NCI-H226 (cell line): ENCODE results near the gene SDHD.
"Not testable (repeated sequence)": the region's sequence is repeated elsewhere in the genome, so short reads cannot be mapped to it uniquely, and the experiment has no call there.

Experiments used
- DNase-seq: peaks from one replicate; pipeline ENCODE4 v3.0.0-alpha.2; 2015

The SDHD gene

DNA sequence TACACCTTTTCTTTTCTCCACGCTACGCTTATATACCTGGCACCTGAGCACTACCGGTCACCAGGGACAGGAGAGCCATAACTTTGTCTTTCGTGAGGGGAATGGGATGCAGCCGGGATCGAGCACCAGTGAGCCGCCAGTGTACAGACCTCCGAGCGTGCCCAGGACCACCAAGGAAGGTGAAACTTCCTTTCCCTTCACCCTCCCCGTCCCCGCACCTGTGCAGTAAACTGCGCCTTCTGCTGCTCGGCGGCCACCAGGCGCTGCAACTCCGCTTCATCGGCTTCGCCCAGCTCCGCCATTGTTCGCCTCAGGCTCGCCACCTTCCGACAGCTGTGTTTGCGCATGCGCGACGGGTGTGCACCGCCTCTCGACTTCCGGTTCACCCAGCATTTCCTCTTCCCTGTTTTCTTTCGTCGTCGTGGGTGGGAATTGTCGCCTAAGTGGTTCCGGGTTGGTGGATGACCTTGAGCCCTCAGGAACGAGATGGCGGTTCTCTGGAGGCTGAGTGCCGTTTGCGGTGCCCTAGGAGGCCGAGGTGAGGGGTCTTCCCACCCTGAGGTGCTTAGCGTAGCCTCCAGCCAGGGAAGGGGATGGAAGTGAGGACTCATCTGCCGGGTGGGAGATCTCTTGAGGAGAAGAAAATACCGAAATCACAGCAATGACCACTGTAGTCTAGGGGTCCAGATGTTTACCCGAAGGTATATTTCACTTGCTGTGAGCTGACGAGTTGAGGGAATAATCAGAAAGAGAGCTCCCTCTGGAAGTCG is at the start of gene SDHD, which contains the start of gene TIMM8B:
Gene SDHD (plus strand): TSS at position 452 of the 770 bp plus-strand sequence. CDS start 35 bp downstream, at position 487.
Gene TIMM8B (minus strand): TSS at position 335 of the 770 bp plus-strand sequence. CDS start 33 bp downstream, at position 302.
- peak; percentile 91 for DNase-seq

DNA sequence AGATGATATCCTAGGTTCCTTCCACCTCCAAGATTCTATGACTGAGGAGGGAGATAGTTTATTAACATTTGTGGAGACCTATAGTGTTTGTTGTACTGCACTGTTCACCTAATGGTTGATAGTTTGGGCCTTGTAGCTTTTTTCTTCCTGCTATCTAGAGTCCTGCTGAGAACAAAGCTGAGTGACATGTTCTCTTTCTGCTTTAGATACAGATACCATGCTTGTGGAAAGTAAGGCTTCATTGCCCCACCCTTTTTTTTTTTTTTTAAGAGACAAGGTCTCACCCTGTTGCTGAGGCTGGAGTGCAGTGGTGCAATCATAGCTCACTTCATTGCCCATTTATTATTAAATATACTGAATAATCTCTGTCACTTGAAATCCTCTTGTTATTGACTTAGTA is 49.1 kb upstream of the SDHD start:
- DNase-seq: no peak

DNA sequence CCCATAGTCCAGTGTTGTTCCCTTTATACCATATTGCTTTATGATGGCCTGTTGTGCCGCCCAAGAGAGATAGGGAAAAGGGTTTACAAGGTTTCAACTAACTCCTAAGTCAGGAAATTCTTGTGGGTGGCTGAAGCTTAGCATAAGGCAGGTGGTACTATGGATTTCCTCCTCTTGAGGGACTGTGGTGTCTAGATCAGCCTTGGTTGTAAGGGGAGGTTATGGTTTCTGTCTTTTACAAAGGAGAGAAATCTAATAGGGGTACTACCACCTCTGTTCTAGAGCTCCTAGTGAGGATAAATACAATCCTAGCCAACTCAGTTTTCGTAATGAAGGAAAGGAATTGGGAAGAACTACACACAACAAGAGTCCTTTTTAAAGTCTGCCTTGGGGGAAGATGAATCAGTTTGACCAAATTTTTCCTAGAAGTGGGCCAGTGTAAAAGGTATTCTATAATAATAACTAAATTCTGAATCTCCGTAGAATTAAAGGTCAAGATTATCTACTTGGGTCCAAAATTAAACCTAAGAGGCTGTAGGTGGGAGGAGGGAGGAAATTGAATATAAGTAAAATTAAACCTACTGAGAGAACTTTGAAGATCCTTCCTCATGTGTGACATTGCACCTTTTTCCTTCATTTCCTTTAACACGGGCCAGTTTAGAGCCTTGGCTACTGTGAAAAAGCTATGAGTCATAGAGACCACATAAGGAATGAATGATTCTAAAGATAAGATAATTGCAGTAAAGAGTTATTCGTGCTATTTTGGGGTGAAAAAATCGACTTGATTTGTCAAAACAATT is 44.3 kb upstream of the SDHD start:
- DNase-seq: peak; percentile 22

DNA sequence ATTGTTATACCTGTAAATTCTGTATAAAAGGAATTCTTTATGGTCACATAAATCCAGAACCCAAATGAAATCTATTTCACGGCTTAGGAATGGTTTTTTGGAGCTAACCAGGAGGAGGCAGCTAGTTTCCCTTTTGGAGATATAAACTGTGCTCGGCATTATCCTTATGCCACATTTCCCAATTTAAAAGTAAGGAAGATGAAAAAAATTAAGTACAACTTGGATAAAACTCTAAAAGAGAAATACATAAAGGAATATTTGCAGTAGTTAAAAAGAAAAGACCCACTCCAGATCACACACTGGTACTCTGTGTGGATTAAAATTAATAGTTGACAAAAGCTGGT is 43.7 kb upstream of the SDHD start:
- no peak for DNase-seq

DNA sequence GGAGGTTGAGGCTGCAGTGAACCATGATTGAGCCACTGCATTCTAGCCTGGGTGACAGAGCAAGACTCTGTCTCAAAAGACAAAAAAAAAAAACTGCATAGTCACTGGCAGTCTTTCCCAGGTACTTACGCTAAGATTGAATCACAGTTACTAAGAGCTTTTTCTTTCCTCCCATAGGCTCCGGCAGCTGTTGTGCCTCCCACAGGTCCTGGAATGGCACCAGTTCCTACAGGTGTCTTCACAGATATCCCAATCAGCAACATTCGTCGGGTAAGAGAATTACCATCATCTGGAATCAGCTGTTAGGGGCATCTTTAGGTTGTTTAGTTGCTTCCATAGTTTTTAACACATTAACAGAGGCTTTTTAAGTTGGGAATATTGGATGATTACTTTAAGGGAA is 41.7 kb upstream of the SDHD start:
- no peak for DNase-seq

DNA sequence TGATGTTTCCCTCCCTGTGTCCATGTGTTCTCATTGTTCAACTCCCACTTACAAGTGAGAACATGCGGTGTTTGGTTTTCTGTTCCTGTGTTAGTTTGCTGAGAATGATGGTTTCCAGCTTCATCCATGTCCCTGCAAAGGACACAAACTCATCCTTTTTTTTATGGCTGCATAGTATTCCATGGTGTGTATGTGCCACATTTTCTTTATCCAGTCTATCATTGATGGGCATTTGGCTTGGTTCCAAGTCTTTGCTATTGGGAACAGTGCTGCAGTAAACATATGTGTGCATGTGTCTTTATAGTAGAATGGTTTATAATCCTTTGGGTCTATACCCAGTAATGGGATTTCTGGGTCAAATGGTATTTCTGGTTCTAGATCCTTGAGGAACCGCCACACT is 40.0 kb upstream of the SDHD start:
- not testable (repeated sequence) for DNase-seq

DNA sequence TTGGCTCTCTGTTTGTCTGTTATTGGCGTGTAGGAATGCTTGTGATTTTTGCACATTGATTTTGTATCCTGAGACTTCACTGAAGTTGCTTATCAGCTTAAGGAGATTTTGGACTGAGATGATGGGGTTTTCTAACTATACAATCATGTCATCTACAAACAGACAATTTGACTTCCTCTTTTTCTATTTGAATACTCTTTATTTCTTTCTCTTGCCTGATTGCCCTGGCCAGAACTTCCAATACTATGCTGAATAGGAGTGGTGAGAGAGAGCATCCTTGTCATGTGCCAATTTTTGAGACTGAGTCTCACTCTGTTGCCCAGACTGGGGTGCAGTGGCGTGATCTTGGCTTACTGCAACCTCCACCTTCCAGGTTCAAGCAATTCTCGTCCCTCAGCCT is 38.4 kb upstream of the SDHD start:
- not testable (repeated sequence) for DNase-seq

DNA sequence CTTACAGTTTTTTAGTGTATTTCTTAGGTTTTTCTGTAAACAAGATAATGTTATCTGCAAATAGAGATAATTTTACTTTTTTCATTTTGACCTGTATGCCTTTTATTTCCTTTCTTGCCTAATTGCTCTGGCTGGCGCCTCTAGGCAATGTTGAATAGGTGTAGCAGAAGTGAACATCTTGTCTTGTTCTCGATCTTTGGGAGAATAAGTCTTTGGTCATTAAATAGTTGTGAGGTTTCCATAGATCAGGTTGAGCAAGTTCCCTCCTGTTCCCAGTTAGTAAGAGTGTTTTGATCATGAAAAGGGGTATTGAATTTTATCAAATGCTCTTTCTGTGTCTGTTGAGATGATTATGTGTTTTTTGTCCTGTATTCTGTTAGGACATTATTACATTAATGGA is 36.9 kb upstream of the SDHD start:
- no peak for DNase-seq

DNA sequence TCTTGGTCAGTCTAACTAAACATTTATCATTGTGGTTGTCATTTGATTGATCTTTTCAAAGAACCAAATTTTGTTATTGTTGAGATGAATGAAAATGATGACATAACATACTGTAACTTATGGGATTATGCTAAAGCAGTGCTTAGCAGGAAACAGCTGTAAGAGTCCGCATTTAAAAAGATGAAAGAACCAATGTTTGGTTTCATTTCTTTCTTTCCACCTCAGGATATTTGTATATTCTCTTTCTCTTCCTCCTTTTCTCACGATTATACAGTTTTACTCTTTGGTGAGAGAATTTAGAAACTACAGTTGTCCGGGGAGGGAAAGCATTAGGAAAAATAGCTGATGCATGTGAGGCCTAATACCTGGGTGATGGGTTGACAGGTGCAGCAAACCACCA is 36.0 kb upstream of the SDHD start:
- no peak for DNase-seq

DNA sequence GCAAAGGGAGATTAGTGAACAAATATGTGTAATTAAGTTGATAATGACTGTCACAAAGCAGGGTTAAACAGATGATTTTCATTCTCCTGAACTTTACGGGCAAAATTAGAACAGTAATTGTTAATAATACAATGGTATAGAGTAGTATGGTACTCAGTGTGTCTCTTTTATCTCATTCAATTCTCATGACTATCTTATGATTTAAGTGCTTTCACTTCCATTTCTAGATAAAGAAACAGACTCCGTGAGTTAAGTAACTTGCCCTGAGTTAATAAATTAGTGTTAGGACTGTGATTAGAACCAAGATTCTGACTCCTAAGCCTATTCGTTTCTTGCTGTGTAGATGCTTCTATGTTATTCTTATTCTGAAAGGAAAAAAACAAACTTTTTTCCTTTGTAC is 34.9 kb upstream of the SDHD start:
- no peak for DNase-seq

DNA sequence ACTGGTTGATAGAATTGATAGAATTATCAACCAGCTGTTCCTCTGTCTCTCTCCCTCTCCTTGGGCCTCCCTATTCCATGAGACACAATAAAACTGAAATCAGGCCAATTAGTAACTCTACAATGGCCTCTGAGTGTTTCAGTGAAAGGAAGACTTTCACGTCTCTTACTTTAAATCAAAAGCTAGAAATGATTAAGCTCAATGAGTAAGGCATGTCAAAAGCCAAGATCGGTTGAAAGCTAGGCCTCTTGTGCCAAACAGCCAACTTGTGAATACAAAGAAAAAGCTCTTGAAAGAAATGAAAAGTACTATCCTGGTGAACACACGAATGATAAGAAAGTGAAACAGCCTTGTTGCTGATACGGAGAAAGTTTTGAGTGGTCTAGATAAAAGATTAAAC is 29.5 kb upstream of the SDHD start:
- no peak for DNase-seq

DNA sequence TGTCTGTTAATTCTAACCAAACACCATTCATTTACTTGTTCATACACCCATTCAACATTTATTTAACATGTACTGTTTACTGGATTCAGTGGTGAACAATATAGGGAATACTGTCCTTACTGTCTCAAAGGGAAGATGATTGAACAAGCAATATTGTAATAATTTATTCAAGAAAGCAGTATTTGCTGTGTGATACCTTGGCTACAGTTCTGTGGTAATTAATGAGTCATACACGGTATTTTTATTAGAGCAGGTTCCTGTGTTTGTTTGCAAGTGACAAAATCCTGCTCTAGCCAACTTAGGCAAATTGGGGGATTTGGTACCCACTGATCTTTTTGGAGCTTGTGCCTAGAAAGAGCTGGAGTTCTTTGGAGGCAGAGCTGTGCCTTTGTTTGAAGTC is 28.6 kb upstream of the SDHD start:
- no peak for DNase-seq

DNA sequence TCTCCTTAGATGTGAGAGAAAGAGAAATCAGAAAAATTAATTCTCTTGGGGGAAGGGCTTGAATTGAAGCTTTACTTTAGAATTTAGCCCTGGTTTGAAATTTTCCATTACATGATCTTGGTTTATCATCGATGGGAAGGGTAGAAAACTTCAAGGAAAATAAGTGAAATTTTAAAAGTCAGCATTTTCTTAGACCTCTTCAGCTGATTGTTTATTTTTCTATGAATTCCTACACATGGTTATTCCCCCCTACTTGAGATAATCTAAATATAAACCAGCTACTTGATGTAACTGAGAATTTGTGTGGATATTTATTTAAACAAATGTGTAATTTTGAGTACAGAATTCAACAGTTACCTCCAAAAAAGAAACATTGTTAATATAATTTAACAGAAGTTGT is 23.8 kb upstream of the SDHD start:
- no peak for DNase-seq

DNA sequence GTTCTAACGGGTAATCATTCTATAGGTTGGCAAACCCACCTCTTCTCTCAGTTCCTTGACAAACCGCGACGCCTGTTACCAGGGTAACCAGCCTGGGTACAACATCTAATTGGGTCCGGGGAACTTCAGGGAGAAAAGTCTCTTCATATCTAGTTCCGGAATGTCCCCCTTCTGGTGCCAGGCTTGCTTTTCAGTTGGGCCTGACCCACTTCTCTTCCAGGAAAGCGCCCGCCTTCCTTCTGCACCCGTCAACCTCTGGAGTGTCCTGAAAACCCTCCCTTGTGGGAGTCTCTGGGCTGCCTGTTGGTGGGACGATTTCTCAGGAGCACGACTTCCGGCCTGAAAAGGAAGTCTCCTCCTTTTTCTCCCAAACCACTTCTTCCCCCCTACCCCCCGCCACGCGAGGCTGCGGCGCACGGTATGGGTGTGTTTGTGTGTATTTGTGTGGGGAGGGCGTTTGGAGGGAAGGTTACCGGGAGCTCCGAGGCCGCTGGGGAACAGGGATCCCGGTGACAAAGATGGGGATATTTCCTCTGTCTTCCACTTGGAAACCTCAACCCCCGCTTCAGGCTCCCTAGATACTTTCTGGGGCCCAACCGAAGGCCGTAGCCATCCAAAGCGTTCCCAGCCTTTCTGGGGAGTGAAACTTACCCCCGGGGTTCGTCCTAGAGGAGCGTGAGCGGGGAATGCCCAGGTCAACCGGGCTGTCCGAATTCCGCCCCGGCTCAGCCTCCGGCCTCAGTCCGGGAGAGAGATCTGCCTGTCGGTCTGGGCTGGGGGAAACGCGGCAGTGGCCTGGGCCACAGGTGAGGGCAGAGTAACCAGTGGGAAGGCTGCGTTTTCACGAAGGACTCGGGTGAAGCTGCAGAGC is 12.5 kb upstream of the SDHD start, which contains the start of the genes NKAPD1 and PIH1D2:
Gene NKAPD1 (plus strand): TSS at position 359 of the 871 bp plus-strand sequence. CDS start 1,276 bp downstream, outside the sequence.
Gene PIH1D2 (minus strand): TSS at position 77 of the 871 bp plus-strand sequence. CDS start 843 bp downstream, outside the sequence.
- peak; percentile 88 for DNase-seq

DNA sequence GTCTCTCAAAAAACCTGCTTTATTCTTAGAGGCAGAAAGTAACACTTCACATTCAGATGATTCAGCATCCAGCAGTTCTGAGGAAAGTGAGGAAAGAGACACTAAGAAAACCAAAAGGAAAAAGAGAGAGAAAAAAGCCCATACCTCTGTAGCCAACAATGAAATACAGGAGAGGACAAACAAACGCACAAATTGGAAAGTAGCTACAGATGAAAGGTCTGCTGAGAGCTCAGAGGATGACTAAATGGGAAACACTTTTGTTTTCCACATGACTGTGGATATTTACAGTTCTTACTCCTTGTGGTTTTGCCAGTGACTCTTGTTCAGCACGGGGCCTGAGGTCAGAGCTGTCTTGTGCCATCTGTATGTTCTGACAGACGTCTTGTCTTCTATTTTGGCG is 3.9 kb upstream of the SDHD start:
- no peak for DNase-seq

DNA sequence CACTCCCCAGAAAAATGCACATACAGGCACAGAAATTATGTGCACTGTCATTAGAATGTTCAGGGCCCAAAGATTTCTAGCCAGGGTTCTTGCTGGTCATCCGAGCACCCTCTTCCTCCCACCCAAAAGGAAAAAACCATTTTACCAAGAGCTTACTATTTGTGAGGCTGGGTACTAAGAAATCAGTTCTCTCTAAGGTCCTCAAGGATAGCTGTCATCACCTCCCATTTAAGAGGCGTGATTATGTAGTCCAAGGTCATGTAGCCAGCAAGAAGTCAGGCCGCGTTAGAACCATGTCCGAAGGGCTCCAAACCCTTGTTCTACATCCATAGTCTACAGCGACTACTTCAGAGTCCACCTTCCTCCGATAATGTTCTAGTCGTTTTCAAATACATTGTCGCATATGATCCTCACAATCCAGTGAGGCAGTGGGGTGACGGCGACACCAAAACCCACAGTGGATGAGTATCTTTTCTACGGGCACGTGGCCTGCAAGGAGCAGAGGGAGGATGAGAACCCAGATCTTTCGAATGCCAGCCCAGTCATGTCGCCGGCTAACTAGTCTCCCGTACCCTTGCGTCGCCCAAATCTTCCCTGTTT is 751 bp upstream of the SDHD start:
- DNase-seq: no peak

DNA sequence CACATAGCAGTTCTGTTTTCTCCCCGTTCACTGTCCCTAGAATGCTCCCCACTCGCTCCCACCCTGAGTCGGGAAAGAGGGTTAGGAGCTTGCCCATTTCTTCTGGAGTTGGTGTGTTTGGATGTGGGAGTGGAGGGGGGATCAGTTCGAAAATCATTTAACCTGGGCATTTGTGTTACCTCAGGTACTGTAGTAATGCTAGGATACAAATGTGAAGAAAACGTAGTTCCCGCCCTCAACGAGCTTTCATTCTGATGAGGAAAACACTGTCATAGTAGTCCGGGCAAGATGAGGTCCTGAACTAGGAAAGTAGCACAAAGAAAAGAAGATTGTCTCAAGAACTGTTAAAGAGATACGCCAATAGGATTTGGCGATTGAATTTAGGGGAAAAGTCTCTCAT is 539 bp downstream of the SDHD start:
- no peak for DNase-seq

DNA sequence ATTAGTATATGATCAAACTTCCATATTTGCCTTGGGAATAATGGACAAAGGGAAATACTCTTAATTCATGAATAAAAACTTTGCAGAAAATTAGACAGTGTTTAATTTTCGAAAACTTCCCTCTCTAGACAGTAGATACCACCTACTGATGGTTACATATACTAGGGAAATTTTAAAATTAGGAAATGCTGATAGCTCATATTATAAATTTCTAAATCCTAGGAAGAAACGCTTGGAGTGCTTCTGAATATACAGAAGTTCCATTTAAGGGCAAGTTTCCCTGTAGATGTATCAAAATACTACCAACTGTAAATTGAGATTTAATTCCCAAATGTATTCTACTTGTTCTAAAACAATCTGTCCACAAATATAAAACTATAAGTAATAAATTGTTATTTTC is 8.6 kb downstream of the SDHD start:
- DNase-seq: not testable (repeated sequence)

DNA sequence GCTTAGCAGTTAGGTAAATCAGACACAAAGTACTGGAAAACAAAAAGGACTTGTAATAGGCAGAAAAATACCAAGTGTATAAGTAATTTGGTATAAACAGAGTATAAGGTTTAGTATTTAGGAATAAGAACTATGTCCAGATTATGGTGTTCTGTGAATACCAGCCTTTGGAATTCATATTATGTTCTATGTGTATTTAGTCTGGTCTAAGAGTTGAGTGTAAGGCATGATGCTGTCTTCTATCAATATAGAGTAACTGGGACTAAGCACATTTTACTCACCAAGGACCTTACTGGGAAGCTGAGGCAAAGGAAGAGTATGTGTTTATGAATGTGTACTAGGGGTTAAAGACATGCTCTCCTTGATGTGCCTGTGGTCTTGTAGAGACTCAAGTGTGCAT is 9.5 kb downstream of the SDHD start:
- DNase-seq: no peak

DNA sequence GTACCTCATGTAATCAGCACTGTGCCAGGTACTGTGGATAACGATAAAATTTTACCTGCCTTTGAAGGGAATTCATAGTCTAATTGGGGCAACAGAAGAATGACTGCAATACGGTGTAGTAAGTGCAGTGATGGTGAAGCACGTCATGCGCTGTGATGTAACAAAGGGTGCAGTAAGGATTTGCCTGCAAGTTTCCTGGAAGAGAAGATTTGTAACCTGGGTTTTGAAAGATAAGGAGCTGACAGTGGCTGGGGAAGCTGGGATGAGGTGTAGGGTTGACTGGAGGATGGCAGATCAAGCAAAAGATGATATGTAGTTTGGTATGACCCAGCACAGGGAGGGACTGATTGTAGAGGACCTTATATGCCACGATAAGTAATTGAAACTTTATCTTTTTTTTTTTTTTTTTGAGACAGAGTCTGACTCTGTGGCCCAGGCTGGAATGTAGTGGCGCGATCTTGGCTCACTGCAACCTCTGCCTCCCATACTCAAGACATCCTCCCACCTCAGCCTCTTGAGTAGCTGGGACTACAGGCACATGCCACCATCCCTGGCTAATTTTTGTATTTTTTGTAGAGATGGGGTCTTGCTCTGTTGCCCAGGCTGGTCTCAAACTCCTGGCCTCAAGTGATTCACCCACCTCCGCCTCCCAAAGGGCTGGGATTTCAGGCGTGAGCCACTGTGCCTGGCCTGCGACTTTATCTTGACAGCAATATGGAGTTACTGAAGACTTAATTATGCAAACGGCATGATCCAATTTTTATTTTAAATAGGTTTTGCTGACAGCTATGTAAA is 11.3 kb downstream of the SDHD start:
- no peak for DNase-seq

DNA sequence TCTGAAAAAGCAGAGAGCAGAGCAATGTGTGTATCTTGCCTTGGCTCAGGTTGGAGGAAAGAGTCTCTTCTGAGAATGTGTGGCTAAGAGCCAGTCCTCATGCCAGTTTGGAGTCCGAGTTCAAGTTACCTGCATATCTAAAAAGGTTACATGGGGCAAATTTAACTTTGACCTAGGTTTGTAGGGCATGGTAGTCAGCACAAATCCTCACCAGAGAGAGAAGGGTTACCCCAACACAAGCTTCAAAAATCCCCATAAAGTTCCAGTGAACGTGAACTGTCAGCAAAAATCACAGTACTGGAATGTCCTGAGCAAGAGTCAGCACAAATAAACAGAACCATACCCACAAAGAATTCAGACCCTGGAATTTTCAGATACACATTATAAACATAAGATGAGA is 13.8 kb downstream of the SDHD start:
- DNase-seq: no peak

DNA sequence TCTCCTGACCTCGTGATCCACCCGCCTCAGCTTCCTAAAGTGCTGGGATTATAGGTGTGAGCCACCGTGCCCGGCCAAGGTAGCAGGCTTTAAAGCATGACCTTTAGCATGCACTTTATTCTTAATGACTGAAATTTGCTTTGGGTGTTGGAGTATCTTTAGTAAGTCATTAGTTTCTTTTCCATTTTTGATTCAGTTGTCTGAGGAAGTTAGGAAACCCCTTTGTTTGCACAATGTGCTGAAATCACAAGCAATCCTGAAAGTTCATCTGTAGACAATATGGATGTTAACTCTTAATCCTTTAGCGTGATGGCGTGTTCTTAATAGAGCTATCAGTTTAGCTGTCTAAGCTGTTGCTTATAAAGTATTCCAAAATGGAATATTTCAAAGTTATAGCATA is 16.8 kb downstream of the SDHD start:
- DNase-seq: no peak
